HepG2 (cell line): ENCODE measurements around the gene EPDR1. TPM values are rescaled to one million over a fixed set of nuclear protein-coding genes. Genes with fewer than 3 reads are reported as not detected.

ENCODE experiments used
- AKAP8 ChIP-seq: sonication (generic); formaldehyde crosslinking; IDR thresholded peaks from 2 replicates; pipeline ENCODE4 v1.5.1; 2020; ENCODE audit warnings: mild to moderate bottlenecking, missing genetic modification reagents
- ASH2L ChIP-seq: fragments of 300-600, 200-600 bp; sonication (generic); IDR thresholded peaks from 2 replicates; pipeline ENCODE4 v1.7.0; 2017; ENCODE audit warnings: low read depth, mild to moderate bottlenecking, moderate library complexity, mixed read lengths, low read length; ENCODE audit not compliant: insufficient read length
- E2F2 ChIP-seq: sonication (generic); formaldehyde crosslinking; IDR thresholded peaks from 2 replicates; pipeline ENCODE4 v1.4.0; 2020; ENCODE audit warnings: missing genetic modification reagents, borderline replicate concordance
- HMG20A ChIP-seq: IDR thresholded peaks from 2 replicates; pipeline ENCODE4 v1.6.1; 2016; ENCODE audit warnings: borderline replicate concordance
- LRRFIP1 ChIP-seq: sonication (generic); formaldehyde crosslinking; conservative IDR thresholded peaks from 2 replicates; pipeline ENCODE4 v1.4.0; 2020; ENCODE audit warnings: missing genetic modification reagents
- MBNL3 ChIP-seq: fragments of 250-450 bp; sonication (Bioruptor Pico); conservative IDR thresholded peaks from 2 replicates; pipeline ENCODE4 v1.8.0; 2022; ENCODE audit warnings: mild to moderate bottlenecking, inconsistent platforms
- MYNN ChIP-seq: sonication (generic); formaldehyde crosslinking; IDR thresholded peaks from 2 replicates; pipeline ENCODE4 v1.4.0; 2020; ENCODE audit warnings: mild to moderate bottlenecking, low read depth, missing genetic modification reagents
- NR1H2 ChIP-seq: sonication (generic); formaldehyde crosslinking; IDR thresholded peaks from 2 replicates; pipeline ENCODE4 v1.8.1; 2022; ENCODE audit warnings: low read depth, missing genetic modification reagents, borderline replicate concordance
- NR2F2 ChIP-seq: IDR thresholded peaks from 2 replicates; pipeline ENCODE4 v1.6.1; 2012; ENCODE audit warnings: low read depth, inconsistent platforms, borderline replicate concordance
- PAWR ChIP-seq: sonication (generic); formaldehyde crosslinking; IDR thresholded peaks from 2 replicates; pipeline ENCODE4 v1.4.0; 2020; ENCODE audit warnings: missing genetic modification reagents, mild to moderate bottlenecking, borderline replicate concordance
- POLR2AphosphoS2 ChIP-seq: IDR thresholded peaks from 2 replicates; pipeline ENCODE4 v1.6.1; 2011; ENCODE audit warnings: low read depth, low read length, improper control_type of control experiment
- SALL1 ChIP-seq: sonication (generic); formaldehyde crosslinking; IDR thresholded peaks from 2 replicates; pipeline ENCODE4 v1.8.0; 2022; ENCODE audit warnings: mild to moderate bottlenecking, missing genetic modification reagents
- SIN3A ChIP-seq: IDR thresholded peaks from 2 replicates; pipeline ENCODE4 v1.6.1; 2011; ENCODE audit warnings: low read depth, mild to moderate bottlenecking, control low read depth, low read length, borderline replicate concordance
- SNAPC2 ChIP-seq: sonication (generic); formaldehyde crosslinking; IDR thresholded peaks from 2 replicates; pipeline ENCODE4 v1.8.1; 2022; ENCODE audit warnings: mild to moderate bottlenecking, missing genetic modification reagents
- TAF15 ChIP-seq: fragments of 200-400 bp; formaldehyde crosslinking; IDR thresholded peaks from one replicate; pipeline ENCODE4 v1.6.1; 2018; ENCODE audit warnings: mild to moderate bottlenecking, low read depth, low read length; ENCODE audit not compliant: poor library complexity, severe bottlenecking
- XBP1 ChIP-seq: sonication (generic); formaldehyde crosslinking; IDR thresholded peaks from 2 replicates; pipeline ENCODE4 v1.5.0; 2020; ENCODE audit warnings: missing genetic modification reagents
- ZC3H13 ChIP-seq: sonication (generic); formaldehyde crosslinking; IDR thresholded peaks from 2 replicates; pipeline ENCODE4 v1.8.1; 2023; ENCODE audit warnings: mild to moderate bottlenecking, missing genetic modification reagents, moderate library complexity
- ZC3H4 ChIP-seq: sonication (generic); formaldehyde crosslinking; IDR thresholded peaks from 2 replicates; pipeline ENCODE4 v1.4.0; 2020; ENCODE audit warnings: missing genetic modification reagents, borderline replicate concordance
- ZNF296 ChIP-seq: sonication (generic); formaldehyde crosslinking; conservative IDR thresholded peaks from 2 replicates; pipeline ENCODE4 v1.5.0; 2020; ENCODE audit warnings: mild to moderate bottlenecking, missing genetic modification reagents
- ZNF326 ChIP-seq: sonication (generic); formaldehyde crosslinking; IDR thresholded peaks from 2 replicates; pipeline ENCODE4 v1.4.0; 2020; ENCODE audit warnings: missing genetic modification reagents, borderline replicate concordance
- ZNF557 ChIP-seq: sonication (generic); formaldehyde crosslinking; IDR thresholded peaks from 2 replicates; pipeline ENCODE4 v1.4.0; 2020; ENCODE audit warnings: missing genetic modification reagents
- ZSCAN21 ChIP-seq: sonication (generic); formaldehyde crosslinking; IDR thresholded peaks from 2 replicates; pipeline ENCODE4 v1.8.0; 2022; ENCODE audit warnings: mild to moderate bottlenecking, missing genetic modification reagents, moderate library complexity, borderline replicate concordance
- polyA plus RNA-seq, 8 experiments: library from polyadenylated mRNA; depleted of rRNA in 3 of 8; stranded (reverse) in 7 of 8; unstranded in 1 of 8; fragments of >200 nt; fragmentation: Illumina TruSeq in 4 of 8; extraction: Trizol in 4 of 8; gene quantifications; 2 replicates each; pipeline versions ENCODE4 v1.2.1 to v1.2.3, GENCODE V29; 2011 to 2016; ENCODE audit warnings: low read depth in 4 of 8, missing spikeins in 1 of 8, mixed read lengths in 1 of 8; ENCODE audit not compliant: insufficient read depth in 1 of 8
- total RNA-seq, 5 experiments: library from RNA; depleted of rRNA; stranded (reverse); fragments of >200 nt; fragmentation: Illumina TruSeq; extraction: Trizol; gene quantifications; 2 replicates each; pipeline ENCODE4 v1.2.3, GENCODE V29; 2016; ENCODE audit warnings: low read depth in 1 of 5
- TF ChIP-seq, protein P1 (sequence below): sonication (generic); formaldehyde crosslinking; IDR thresholded peaks from 2 replicates; pipeline ENCODE4 v1.8.0; 2023; ENCODE audit warnings: mild to moderate bottlenecking, missing genetic modification reagents
- TF ChIP-seq, protein P2 (sequence below): sonication (generic); formaldehyde crosslinking; IDR thresholded peaks from 2 replicates; pipeline ENCODE4 v1.8.1; 2022; ENCODE audit warnings: mild to moderate bottlenecking, missing genetic modification reagents

Gene EPDR1
- total and polyA plus RNA-seq, 2 of the 13 experiments (the other 11 are each of a cell fraction or from before 2014, with no cell fraction given): 38.3 to 50.2 TPM

GRCh38 chr7:37916673-37917660 is 3.5 kb upstream of the EPDR1 start, which contains the start of gene SFRP4 (continued):
- TF ChIP-seq ZSCAN21 (CRISPR knock-in tag) (no peak), ZNF296 (CRISPR knock-in tag) (no peak), NR2F2 (no peak), TAF15 (no peak), MYNN (CRISPR knock-in tag) (no peak), HMG20A (CRISPR knock-in tag) (no peak), E2F2 (CRISPR knock-in tag) (no peak), SALL1 (0 out of 2 replicates have a peak, but pooled peaks have one; percentile 0), ZC3H13 (CRISPR knock-in tag) (no peak), LRRFIP1 (no peak), ZNF326 (no peak), SIN3A (no peak), MBNL3 (no peak), XBP1 (CRISPR knock-in tag) (no peak), PAWR (no peak), ZNF557 (CRISPR knock-in tag) (no peak), ASH2L (peak; percentile 39), SNAPC2 (CRISPR knock-in tag) (no peak), POLR2AphosphoS2 (no peak), ZC3H4 (CRISPR knock-in tag) (no peak), NR1H2 (CRISPR knock-in tag) (no peak), AKAP8 (CRISPR knock-in tag) (no peak)
- TF ChIP-seq, protein P1, sequence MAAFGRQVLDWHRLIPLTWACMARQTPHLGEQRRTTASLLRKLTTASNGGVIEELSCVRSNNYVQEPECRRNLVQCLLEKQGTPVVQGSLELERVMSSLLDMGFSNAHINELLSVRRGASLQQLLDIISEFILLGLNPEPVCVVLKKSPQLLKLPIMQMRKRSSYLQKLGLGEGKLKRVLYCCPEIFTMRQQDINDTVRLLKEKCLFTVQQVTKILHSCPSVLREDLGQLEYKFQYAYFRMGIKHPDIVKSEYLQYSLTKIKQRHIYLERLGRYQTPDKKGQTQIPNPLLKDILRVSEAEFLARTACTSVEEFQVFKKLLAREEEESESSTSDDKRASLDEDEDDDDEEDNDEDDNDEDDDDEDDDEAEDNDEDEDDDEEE: no peak
- TF ChIP-seq, protein P2, sequence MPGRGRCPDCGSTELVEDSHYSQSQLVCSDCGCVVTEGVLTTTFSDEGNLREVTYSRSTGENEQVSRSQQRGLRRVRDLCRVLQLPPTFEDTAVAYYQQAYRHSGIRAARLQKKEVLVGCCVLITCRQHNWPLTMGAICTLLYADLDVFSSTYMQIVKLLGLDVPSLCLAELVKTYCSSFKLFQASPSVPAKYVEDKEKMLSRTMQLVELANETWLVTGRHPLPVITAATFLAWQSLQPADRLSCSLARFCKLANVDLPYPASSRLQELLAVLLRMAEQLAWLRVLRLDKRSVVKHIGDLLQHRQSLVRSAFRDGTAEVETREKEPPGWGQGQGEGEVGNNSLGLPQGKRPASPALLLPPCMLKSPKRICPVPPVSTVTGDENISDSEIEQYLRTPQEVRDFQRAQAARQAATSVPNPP (CRISPR knock-in tag): 0 out of 2 replicates have a peak, but pooled peaks have one; percentile 34
